Activated gamma-delta T cell treated with anti-CD3 and anti-CD28 coated beads, Interleukin-2, amount 50 U/mL, for 16 hours (primary cell): ENCODE results near the gene ZNF428.
"Not testable (repeated sequence)": the region's sequence is repeated elsewhere in the genome, so short reads cannot be mapped to it uniquely, and the experiment has no call there.

Experiments
- DNase-seq: peaks from one replicate; pipeline ENCODE4 v3.0.0-alpha.2; 2020; ENCODE audit warnings: low read depth

ZNF428 gene

GRCh38 chr19:43592800-43593350 is 26.6 kb downstream of the ZNF428 start:
- no peak for DNase-seq

- DNase-seq = no peak
These were observed 27.3 kb downstream of the ZNF428 start for GRCh38 chr19:43591904-43592772.

GRCh38 chr19:43589678-43590077 is 29.8 kb downstream of the ZNF428 start:
- DNase-seq = no peak

GRCh38 chr19:43589277-43589676 is 30.2 kb downstream of the ZNF428 start:
- DNase-seq = no peak

- not testable (repeated sequence) for DNase-seq
These were observed 32.4 kb downstream of the ZNF428 start for GRCh38 chr19:43587029-43587428.

GRCh38 chr19:43586346-43586745 is 33.1 kb downstream of the ZNF428 start:
- DNase-seq = no peak

GRCh38 chr19:43584484-43584883 is 34.9 kb downstream of the ZNF428 start:
- no peak for DNase-seq

- DNase-seq = no peak
These were observed 36.9 kb downstream of the ZNF428 start for GRCh38 chr19:43582495-43582894.

- no peak for DNase-seq
These were observed 38.0 kb downstream of the ZNF428 start for GRCh38 chr19:43581467-43581866.

GRCh38 chr19:43578787-43579186 is 40.6 kb downstream of the ZNF428 start:
- no peak for DNase-seq

GRCh38 chr19:43575955-43576878 is 43.2 kb downstream of the ZNF428 start:
- no peak for DNase-seq

- DNase-seq = peak; percentile 93
These were observed 44.1 kb downstream of the ZNF428 start, which contains the start of the genes PINLYP and XRCC1 for GRCh38 chr19:43575156-43575950. Gene PINLYP, plus strand, starts transcription at chr19:43575801. Its CDS starts 1,391 bp downstream, at chr19:43577192. Gene XRCC1, minus strand, starts transcription at chr19:43575527. Its CDS starts 69 bp downstream, at chr19:43575458.

- no peak for DNase-seq
These were observed 44.8 kb downstream of the ZNF428 start for GRCh38 chr19:43574424-43575155.

GRCh38 chr19:43572171-43572588 is 47.2 kb downstream of the ZNF428 start:
- no peak for DNase-seq

GRCh38 chr19:43570174-43570791 is 49.1 kb downstream of the ZNF428 start:
- no peak for DNase-seq

- DNase-seq = no peak
These were observed 49.8 kb downstream of the ZNF428 start for GRCh38 chr19:43569657-43570056.

- no peak for DNase-seq
These were observed 54.6 kb downstream of the ZNF428 start for GRCh38 chr19:43564800-43565199.

GRCh38 chr19:43563816-43564457 is 55.5 kb downstream of the ZNF428 start:
- no peak for DNase-seq

GRCh38 chr19:43562698-43563241 is 56.7 kb downstream of the ZNF428 start:
- DNase-seq = peak; percentile 73
